Measurements from ENCODE around the gene TSPO2. TPM values are rescaled to one million over a fixed set of nuclear protein-coding genes. Genes with fewer than 3 reads are reported as not detected.

Gene TSPO2
- total and polyA plus RNA-seq, 2 of the 13 experiments (the other 11 are each of a cell fraction or from before 2014, with no cell fraction given), result 0.55 TPM; not detected in 1

DNA sequence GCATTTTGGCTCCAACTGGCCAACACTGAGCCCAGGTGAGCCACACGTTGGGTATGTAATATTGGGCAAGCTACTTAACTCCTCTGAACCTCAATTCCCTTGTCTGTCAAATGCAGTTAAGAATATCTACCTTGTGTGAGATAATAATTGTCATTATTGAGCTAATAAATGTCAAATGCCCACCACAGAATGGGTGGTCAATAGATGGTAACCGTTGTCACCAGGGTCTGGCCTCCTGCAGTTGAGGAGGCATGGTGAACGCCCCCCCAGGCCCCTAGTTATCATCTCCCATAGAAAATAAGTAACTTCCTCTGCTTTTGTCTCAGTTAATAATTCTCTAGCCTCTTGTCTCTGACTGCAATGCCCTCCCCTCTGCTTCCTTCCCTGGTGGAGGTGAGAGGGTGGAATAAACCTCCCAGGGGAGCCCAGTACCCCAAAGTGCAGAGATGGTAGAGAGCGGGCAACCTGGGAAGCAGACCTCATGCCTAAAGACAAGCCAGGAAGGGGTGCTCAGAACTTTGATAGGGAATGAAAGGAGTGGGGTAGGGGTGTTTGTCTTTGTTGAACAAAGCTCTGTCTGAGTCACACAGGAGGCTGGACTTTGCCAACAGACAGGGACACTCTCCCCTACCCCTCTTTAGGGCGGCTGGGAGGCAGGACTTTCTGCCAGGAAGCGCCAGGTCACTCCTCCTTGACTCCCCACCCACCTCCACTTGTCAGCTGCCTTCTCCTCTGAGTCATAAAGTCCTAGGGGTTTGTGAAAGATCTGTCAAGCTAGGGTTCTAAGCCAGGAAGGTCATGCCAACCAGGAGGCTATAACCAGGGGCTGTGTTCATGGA lies 1.9 kb upstream of the TSPO2 start (continued):
- TF ChIP-seq, protein P1, sequence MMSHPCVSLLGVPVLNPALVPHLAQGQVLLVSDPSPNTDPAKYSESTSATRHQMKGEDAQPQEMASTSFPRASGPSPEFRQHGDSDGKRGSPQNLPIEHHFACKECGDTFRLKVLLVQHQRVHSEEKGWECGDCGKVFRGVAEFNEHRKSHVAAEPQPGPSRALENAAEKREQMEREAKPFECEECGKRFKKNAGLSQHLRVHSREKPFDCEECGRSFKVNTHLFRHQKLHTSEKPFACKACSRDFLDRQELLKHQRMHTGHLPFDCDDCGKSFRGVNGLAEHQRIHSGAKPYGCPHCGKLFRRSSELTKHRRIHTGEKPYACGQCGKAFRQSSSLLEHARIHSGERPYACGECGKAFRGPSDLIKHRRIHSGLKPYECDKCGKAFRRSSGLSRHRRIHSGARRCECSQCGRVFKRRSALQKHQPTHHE (CRISPR knock-in tag; IDR thresholded peaks at IDR 0.05; ENCODE audit: borderline replicate concordance), result no peak; the same call in 1 of the 2 replicates
- TF ChIP-seq ZNF484 (CRISPR knock-in tag; IDR thresholded peaks at IDR 0.05; ENCODE audit: borderline replicate concordance, low read depth) (no peak), NONO (IDR thresholded peaks at IDR 0.05) (no peak), NONO (CRISPR knock-in tag; conservative IDR thresholded peaks at IDR 0.05) (no peak), ZNF879 (CRISPR knock-in tag; IDR thresholded peaks at IDR 0.05) (no peak), CHCHD3 (CRISPR knock-in tag; IDR thresholded peaks at IDR 0.05) (no peak), ZNF552 (CRISPR knock-in tag; IDR thresholded peaks at IDR 0.05; ENCODE audit: borderline replicate concordance) (no peak), ZNF296 (CRISPR knock-in tag; conservative IDR thresholded peaks at IDR 0.05) (no peak), ZNF331 (CRISPR knock-in tag; IDR thresholded peaks at IDR 0.05) (no peak), KLF16 (CRISPR knock-in tag; IDR thresholded peaks at IDR 0.05) (peak in 1 of 2 experiments; percentile 83; a peak in 2 of 4 replicates), IKZF4 (CRISPR knock-in tag; IDR thresholded peaks at IDR 0.05; ENCODE audit: borderline replicate concordance, low read depth, not compliant biosample characterization) (peak; percentile 66)
- TF ChIP-seq, protein P2, sequence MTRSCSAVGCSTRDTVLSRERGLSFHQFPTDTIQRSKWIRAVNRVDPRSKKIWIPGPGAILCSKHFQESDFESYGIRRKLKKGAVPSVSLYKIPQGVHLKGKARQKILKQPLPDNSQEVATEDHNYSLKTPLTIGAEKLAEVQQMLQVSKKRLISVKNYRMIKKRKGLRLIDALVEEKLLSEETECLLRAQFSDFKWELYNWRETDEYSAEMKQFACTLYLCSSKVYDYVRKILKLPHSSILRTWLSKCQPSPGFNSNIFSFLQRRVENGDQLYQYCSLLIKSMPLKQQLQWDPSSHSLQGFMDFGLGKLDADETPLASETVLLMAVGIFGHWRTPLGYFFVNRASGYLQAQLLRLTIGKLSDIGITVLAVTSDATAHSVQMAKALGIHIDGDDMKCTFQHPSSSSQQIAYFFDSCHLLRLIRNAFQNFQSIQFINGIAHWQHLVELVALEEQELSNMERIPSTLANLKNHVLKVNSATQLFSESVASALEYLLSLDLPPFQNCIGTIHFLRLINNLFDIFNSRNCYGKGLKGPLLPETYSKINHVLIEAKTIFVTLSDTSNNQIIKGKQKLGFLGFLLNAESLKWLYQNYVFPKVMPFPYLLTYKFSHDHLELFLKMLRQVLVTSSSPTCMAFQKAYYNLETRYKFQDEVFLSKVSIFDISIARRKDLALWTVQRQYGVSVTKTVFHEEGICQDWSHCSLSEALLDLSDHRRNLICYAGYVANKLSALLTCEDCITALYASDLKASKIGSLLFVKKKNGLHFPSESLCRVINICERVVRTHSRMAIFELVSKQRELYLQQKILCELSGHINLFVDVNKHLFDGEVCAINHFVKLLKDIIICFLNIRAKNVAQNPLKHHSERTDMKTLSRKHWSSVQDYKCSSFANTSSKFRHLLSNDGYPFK (CRISPR knock-in tag; IDR thresholded peaks at IDR 0.05; ENCODE audit: borderline replicate concordance), result no peak
- TF ChIP-seq, protein P3, sequence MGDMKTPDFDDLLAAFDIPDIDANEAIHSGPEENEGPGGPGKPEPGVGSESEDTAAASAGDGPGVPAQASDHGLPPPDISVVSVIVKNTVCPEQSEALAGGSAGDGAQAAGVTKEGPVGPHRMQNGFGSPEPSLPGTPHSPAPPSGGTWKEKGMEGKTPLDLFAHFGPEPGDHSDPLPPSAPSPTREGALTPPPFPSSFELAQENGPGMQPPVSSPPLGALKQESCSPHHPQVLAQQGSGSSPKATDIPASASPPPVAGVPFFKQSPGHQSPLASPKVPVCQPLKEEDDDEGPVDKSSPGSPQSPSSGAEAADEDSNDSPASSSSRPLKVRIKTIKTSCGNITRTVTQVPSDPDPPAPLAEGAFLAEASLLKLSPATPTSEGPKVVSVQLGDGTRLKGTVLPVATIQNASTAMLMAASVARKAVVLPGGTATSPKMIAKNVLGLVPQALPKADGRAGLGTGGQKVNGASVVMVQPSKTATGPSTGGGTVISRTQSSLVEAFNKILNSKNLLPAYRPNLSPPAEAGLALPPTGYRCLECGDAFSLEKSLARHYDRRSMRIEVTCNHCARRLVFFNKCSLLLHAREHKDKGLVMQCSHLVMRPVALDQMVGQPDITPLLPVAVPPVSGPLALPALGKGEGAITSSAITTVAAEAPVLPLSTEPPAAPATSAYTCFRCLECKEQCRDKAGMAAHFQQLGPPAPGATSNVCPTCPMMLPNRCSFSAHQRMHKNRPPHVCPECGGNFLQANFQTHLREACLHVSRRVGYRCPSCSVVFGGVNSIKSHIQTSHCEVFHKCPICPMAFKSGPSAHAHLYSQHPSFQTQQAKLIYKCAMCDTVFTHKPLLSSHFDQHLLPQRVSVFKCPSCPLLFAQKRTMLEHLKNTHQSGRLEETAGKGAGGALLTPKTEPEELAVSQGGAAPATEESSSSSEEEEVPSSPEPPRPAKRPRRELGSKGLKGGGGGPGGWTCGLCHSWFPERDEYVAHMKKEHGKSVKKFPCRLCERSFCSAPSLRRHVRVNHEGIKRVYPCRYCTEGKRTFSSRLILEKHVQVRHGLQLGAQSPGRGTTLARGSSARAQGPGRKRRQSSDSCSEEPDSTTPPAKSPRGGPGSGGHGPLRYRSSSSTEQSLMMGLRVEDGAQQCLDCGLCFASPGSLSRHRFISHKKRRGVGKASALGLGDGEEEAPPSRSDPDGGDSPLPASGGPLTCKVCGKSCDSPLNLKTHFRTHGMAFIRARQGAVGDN (CRISPR knock-in tag; IDR thresholded peaks at IDR 0.05), result peak; percentile 60
- TF ChIP-seq, protein P4, sequence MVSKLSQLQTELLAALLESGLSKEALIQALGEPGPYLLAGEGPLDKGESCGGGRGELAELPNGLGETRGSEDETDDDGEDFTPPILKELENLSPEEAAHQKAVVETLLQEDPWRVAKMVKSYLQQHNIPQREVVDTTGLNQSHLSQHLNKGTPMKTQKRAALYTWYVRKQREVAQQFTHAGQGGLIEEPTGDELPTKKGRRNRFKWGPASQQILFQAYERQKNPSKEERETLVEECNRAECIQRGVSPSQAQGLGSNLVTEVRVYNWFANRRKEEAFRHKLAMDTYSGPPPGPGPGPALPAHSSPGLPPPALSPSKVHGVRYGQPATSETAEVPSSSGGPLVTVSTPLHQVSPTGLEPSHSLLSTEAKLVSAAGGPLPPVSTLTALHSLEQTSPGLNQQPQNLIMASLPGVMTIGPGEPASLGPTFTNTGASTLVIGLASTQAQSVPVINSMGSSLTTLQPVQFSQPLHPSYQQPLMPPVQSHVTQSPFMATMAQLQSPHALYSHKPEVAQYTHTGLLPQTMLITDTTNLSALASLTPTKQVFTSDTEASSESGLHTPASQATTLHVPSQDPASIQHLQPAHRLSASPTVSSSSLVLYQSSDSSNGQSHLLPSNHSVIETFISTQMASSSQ (IDR thresholded peaks at IDR 0.05; ENCODE audit: low read depth), result peak; percentile 93
- TF ChIP-seq, protein P4 (CRISPR knock-in tag; IDR thresholded peaks at IDR 0.05; ENCODE audit: borderline replicate concordance), result peak; percentile 97

Measured in HepG2 (cell line).